GM23248 (cell line): ENCODE measurements around the gene TBCEL.

Experiments
- EZH2 ChIP-seq: fragments of 200-600 bp; sonication (generic); IDR thresholded peaks from 2 replicates; pipeline ENCODE4 v1.6.1; 2018; ENCODE audit warnings: antibody characterized with exemption, mild to moderate bottlenecking; ENCODE audit not compliant: insufficient read depth, poor library complexity, severe bottlenecking
- EZH2phosphoT487 ChIP-seq: fragments of 200-600 bp; sonication (generic); IDR thresholded peaks from 2 replicates; pipeline ENCODE4 v1.6.1; 2018; ENCODE audit warnings: antibody characterized with exemption, moderate library complexity, mild to moderate bottlenecking, low read depth; ENCODE audit not compliant: insufficient read depth

- TF ChIP-seq EZH2 (no peak), EZH2phosphoT487 (no peak)
Measured at GRCh38 chr11:121066623-121067022, 42.7 kb downstream of the TBCEL start.
